ENCODE data around the gene GPR157.

The GPR157 gene

GRCh38 chr1:9066945-9067807, 61.7 kb downstream of the GPR157 start:
- Histone ChIP-seq H3K4me1 (ENCODE audit: control extremely low read depth in 1 of 4, control insufficient read depth in 4 of 4, insufficient read depth in 4 of 4, low read length in 3 of 4) (peaks cover 17 to 75% (median 59%) of the 10 kb centered on the region in 4 experiments), H3K36me3 (ENCODE audit: control insufficient read depth in 4 of 4, insufficient read depth in 4 of 4, low read length in 3 of 4) (no peaks in the 10 kb centered on the region), H3K27ac (ENCODE audit: insufficient read depth in 1 of 2, low read depth in 1 of 2, low read length in 2 of 2, poor library complexity in 1 of 2, severe bottlenecking in 2 of 2) (peak overlapping the region in 1 of 2 experiments; percentile 32), H3K4me3 (ENCODE audit: control insufficient read depth in 1 of 7, extremely low read depth in 1 of 7, insufficient read depth in 4 of 7, low read depth in 2 of 7, low read length in 6 of 7) (peak overlapping the region in 2 of 7 experiments; percentile 14 to 49), H3K9me3 (ENCODE audit: control extremely low read depth in 1 of 5, control insufficient read depth in 4 of 5, insufficient read depth in 2 of 5, low read depth in 1 of 5, low read length in 4 of 5) (no peaks in the 10 kb centered on the region), H3K27me3 (replicated peaks in 2 of 5; ENCODE audit: control insufficient read depth in 4 of 5, insufficient read depth in 5 of 5, low read length in 4 of 5) (no peaks in the 10 kb centered on the region)
- DNase-seq: peak in 1 of 3 donors; percentile 57
- 87% methylated on average over 17 of the region's 24 CpGs for WGBS (ENCODE audit: insufficient coverage)
- ChIA-PET POLR2A (interaction anchor here (1.2 kb wide), 1 partner anchor 15 kb away, joined by 3 read pairs; no protein-coding TSS in a partner anchor), CTCF (interaction anchor here (0.8 to 3.9 kb wide), 3 partner anchors 29 to 34 kb away, joined by 3 to 12 read pairs (median 6); no protein-coding TSS in a partner anchor)

DNA sequence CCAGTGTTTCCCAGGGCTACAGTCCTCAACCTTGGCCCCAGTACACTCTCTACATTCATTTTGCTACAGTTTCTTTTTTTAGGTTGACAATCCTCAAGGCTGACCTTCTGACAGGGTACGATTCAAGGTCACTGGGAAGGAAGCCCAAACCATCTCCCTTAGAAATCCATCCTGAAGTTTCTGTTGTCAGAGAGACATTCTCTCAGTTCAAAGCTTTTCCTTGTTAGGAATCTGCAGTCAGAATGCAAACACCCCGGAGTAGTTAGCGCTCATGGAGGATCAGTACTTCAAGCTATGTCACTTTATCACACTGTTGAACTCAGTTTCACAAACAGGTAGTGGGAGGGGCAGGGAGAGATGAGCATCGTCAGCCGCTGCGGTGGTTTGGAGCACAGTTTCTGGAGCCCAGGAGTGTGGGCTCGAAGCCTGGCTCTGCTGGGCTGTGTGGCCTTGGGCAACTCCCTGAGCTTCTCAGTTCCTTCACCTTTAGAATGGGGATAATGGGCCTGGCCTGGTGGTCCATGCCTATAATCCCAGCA, 63.6 kb downstream of the GPR157 start:
- no peak for DNase-seq
- 93% methylated on average over 5 of the region's 7 CpGs for WGBS (ENCODE audit: insufficient coverage)
- H3K27ac ChIP-seq (ENCODE audit: insufficient read depth in 1 of 2, low read depth in 1 of 2, low read length in 2 of 2, poor library complexity in 1 of 2, severe bottlenecking in 2 of 2): peak overlapping the region in 1 of 2 experiments; percentile 32
- no peaks in the 10 kb centered on the region for H3K36me3 ChIP-seq (ENCODE audit: control insufficient read depth in 4 of 4, insufficient read depth in 4 of 4, low read length in 3 of 4)
- CTCF ChIA-PET: interaction anchor here (1.5 kb wide), 2 partner anchors 21 to 60 kb away, joined by 3 to 4 read pairs; no protein-coding TSS in a partner anchor
- POLR2A ChIA-PET: interaction anchor here (0.6 to 1.1 kb wide), 2 partner anchors 10 to 17 kb away, joined by 3 to 4 read pairs; no protein-coding TSS in a partner anchor
- H3K4me3 ChIP-seq (ENCODE audit: control insufficient read depth in 1 of 7, extremely low read depth in 1 of 7, insufficient read depth in 4 of 7, low read depth in 2 of 7, low read length in 6 of 7): peak overlapping the region in 1 of 7 experiments; percentile 34
- peaks cover 17 to 77% (median 62%) of the 10 kb centered on the region in 4 experiments for H3K4me1 ChIP-seq (ENCODE audit: control extremely low read depth in 1 of 4, control insufficient read depth in 4 of 4, insufficient read depth in 4 of 4, low read length in 3 of 4)
- no peaks in the 10 kb centered on the region for H3K9me3 ChIP-seq (ENCODE audit: control extremely low read depth in 1 of 5, control insufficient read depth in 4 of 5, insufficient read depth in 2 of 5, low read depth in 1 of 5, low read length in 4 of 5)
- no peaks in the 10 kb centered on the region for H3K27me3 ChIP-seq (replicated peaks in 2 of 5; ENCODE audit: control insufficient read depth in 4 of 5, insufficient read depth in 5 of 5, low read length in 4 of 5)

- no peak overlapping the region for H3K27ac ChIP-seq (ENCODE audit: insufficient read depth in 1 of 2, low read depth in 1 of 2, low read length in 2 of 2, poor library complexity in 1 of 2, severe bottlenecking in 2 of 2)
- H3K4me1 ChIP-seq (ENCODE audit: control extremely low read depth in 1 of 4, control insufficient read depth in 4 of 4, insufficient read depth in 4 of 4, low read length in 3 of 4): peaks cover 8 to 64% (median 48%) of the 10 kb centered on the region in 4 experiments
- no peak for DNase-seq
- POLR2A ChIA-PET: interaction anchor here (0.7 to 0.8 kb wide), 2 partner anchors 25 to 160 kb away, joined by 3 read pairs; no protein-coding TSS in a partner anchor
- H3K4me3 ChIP-seq (ENCODE audit: control insufficient read depth in 1 of 7, extremely low read depth in 1 of 7, insufficient read depth in 4 of 7, low read depth in 2 of 7, low read length in 6 of 7): no peak overlapping the region
- H3K9me3 ChIP-seq (ENCODE audit: control extremely low read depth in 1 of 5, control insufficient read depth in 4 of 5, insufficient read depth in 2 of 5, low read depth in 1 of 5, low read length in 4 of 5): no peaks in the 10 kb centered on the region
- peaks cover 0 to 5% (median 2%) of the 10 kb centered on the region in 4 experiments for H3K36me3 ChIP-seq (ENCODE audit: control insufficient read depth in 4 of 4, insufficient read depth in 4 of 4, low read length in 3 of 4)
- 100% methylated on average over 3 of the region's 5 CpGs for WGBS (ENCODE audit: insufficient coverage)
- CTCF ChIA-PET: interaction anchor here (1.7 to 1.9 kb wide), 2 partner anchors 39 to 59 kb away, joined by 5 to 6 read pairs; no protein-coding TSS in a partner anchor
- H3K27me3 ChIP-seq (replicated peaks in 2 of 5; ENCODE audit: control insufficient read depth in 4 of 5, insufficient read depth in 5 of 5, low read length in 4 of 5): no peaks in the 10 kb centered on the region
These were observed 66.1 kb downstream of the GPR157 start for GRCh38 chr1:9062846-9063245.

DNA sequence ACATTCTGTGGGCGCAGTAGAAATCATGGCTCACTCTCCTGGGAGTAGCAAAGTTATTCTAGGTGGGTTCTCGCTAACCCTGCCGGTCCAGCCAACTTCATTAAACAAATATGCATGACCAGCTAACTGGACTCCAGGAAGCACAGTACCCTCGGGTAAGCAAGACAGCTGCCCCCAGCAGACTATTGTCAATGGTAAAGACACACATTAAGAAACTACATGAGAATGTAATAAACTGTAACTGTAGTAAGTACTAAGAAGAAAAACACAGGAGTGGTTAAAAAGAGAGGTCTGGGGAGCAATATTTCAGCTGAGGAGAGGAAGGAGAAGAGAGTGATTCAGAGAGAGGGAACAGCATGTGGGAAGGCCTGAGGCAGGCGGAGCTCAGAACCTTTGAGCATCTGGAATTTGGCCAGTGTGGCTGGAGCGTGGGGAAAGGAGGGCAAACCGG, 66.9 kb downstream of the GPR157 start:
- POLR2A ChIA-PET: no interaction called here
- WGBS (ENCODE audit: insufficient coverage): 100% methylated on average over 2 of the region's 7 CpGs
- CTCF ChIA-PET: interaction anchor here (0.7 to 1.9 kb wide), 7 partner anchors 13 to 75 kb away, joined by 3 to 6 read pairs (median 3); no protein-coding TSS in a partner anchor
- H3K27me3 ChIP-seq (replicated peaks in 2 of 5; ENCODE audit: control insufficient read depth in 4 of 5, insufficient read depth in 5 of 5, low read length in 4 of 5): no peaks in the 10 kb centered on the region
- peak overlapping the region in 1 of 7 experiments; percentile 7 for H3K4me3 ChIP-seq (ENCODE audit: control insufficient read depth in 1 of 7, extremely low read depth in 1 of 7, insufficient read depth in 4 of 7, low read depth in 2 of 7, low read length in 6 of 7)
- no peak for DNase-seq
- peaks cover 8 to 57% (median 42%) of the 10 kb centered on the region in 4 experiments for H3K4me1 ChIP-seq (ENCODE audit: control extremely low read depth in 1 of 4, control insufficient read depth in 4 of 4, insufficient read depth in 4 of 4, low read length in 3 of 4)
- no peak overlapping the region for H3K27ac ChIP-seq (ENCODE audit: insufficient read depth in 1 of 2, low read depth in 1 of 2, low read length in 2 of 2, poor library complexity in 1 of 2, severe bottlenecking in 2 of 2)
- H3K9me3 ChIP-seq (ENCODE audit: control extremely low read depth in 1 of 5, control insufficient read depth in 4 of 5, insufficient read depth in 2 of 5, low read depth in 1 of 5, low read length in 4 of 5): no peaks in the 10 kb centered on the region
- peaks cover 0 to 13% (median 4%) of the 10 kb centered on the region in 4 experiments for H3K36me3 ChIP-seq (ENCODE audit: control insufficient read depth in 4 of 4, insufficient read depth in 4 of 4, low read length in 3 of 4)

GRCh38 chr1:9061252-9061960, 67.5 kb downstream of the GPR157 start:
- CTCF ChIA-PET: interaction anchor here (0.7 to 1.9 kb wide), 8 partner anchors 13 to 74 kb away, joined by 3 to 6 read pairs (median 3); no protein-coding TSS in a partner anchor
- Histone ChIP-seq H3K36me3 (ENCODE audit: control insufficient read depth in 4 of 4, insufficient read depth in 4 of 4, low read length in 3 of 4) (peaks cover 0 to 20% (median 4%) of the 10 kb centered on the region in 4 experiments), H3K27me3 (replicated peaks in 2 of 5; ENCODE audit: control insufficient read depth in 4 of 5, insufficient read depth in 5 of 5, low read length in 4 of 5) (no peaks in the 10 kb centered on the region), H3K27ac (ENCODE audit: insufficient read depth in 1 of 2, low read depth in 1 of 2, low read length in 2 of 2, poor library complexity in 1 of 2, severe bottlenecking in 2 of 2) (no peak overlapping the region), H3K4me3 (ENCODE audit: control insufficient read depth in 1 of 7, extremely low read depth in 1 of 7, insufficient read depth in 4 of 7, low read depth in 2 of 7, low read length in 6 of 7) (no peak overlapping the region), H3K4me1 (ENCODE audit: control extremely low read depth in 1 of 4, control insufficient read depth in 4 of 4, insufficient read depth in 4 of 4, low read length in 3 of 4) (peaks cover 8 to 51% (median 35%) of the 10 kb centered on the region in 4 experiments), H3K9me3 (ENCODE audit: control extremely low read depth in 1 of 5, control insufficient read depth in 4 of 5, insufficient read depth in 2 of 5, low read depth in 1 of 5, low read length in 4 of 5) (no peaks in the 10 kb centered on the region)
- POLR2A ChIA-PET: no interaction called here
- no peak for DNase-seq
- 73% methylated on average over 4 of the region's 6 CpGs for WGBS (ENCODE audit: insufficient coverage)

GRCh38 chr1:9059891-9060744, 68.8 kb downstream of the GPR157 start:
- no peak overlapping the region for H3K27ac ChIP-seq (ENCODE audit: insufficient read depth in 1 of 2, low read depth in 1 of 2, low read length in 2 of 2, poor library complexity in 1 of 2, severe bottlenecking in 2 of 2)
- CTCF ChIA-PET: no interaction called here
- 86% methylated on average over 1 of the region's 4 CpGs for WGBS (ENCODE audit: insufficient coverage)

More at GRCh38 chr1:9059891-9060744, 68.8 kb downstream of the GPR157 start:
- Histone ChIP-seq H3K9me3 (ENCODE audit: control extremely low read depth in 1 of 5, control insufficient read depth in 4 of 5, insufficient read depth in 2 of 5, low read depth in 1 of 5, low read length in 4 of 5) (no peaks in the 10 kb centered on the region), H3K27me3 (replicated peaks in 2 of 5; ENCODE audit: control insufficient read depth in 4 of 5, insufficient read depth in 5 of 5, low read length in 4 of 5) (no peaks in the 10 kb centered on the region), H3K36me3 (ENCODE audit: control insufficient read depth in 4 of 4, insufficient read depth in 4 of 4, low read length in 3 of 4) (peaks cover 0 to 30% (median 4%) of the 10 kb centered on the region in 4 experiments), H3K4me1 (ENCODE audit: control extremely low read depth in 1 of 4, control insufficient read depth in 4 of 4, insufficient read depth in 4 of 4, low read length in 3 of 4) (peaks cover 6 to 38% (median 28%) of the 10 kb centered on the region in 4 experiments), H3K4me3 (ENCODE audit: control insufficient read depth in 1 of 7, extremely low read depth in 1 of 7, insufficient read depth in 4 of 7, low read depth in 2 of 7, low read length in 6 of 7) (no peak overlapping the region)
- DNase-seq: peak in 2 of 3 donors; percentile 51 to 70
- POLR2A ChIA-PET: no interaction called here

All from common myeloid progenitor, CD34-positive (primary cell).